CD4-positive, alpha-beta T cell treated with Interleukin-15 for 4 hours (primary cell): ENCODE data around the gene CTSZ.

ENCODE experiments used
- DNase-seq: peaks from one replicate; pipeline ENCODE4 v3.0.0-alpha.2; 2020; ENCODE audit warnings: low spot score

Gene CTSZ

DNA sequence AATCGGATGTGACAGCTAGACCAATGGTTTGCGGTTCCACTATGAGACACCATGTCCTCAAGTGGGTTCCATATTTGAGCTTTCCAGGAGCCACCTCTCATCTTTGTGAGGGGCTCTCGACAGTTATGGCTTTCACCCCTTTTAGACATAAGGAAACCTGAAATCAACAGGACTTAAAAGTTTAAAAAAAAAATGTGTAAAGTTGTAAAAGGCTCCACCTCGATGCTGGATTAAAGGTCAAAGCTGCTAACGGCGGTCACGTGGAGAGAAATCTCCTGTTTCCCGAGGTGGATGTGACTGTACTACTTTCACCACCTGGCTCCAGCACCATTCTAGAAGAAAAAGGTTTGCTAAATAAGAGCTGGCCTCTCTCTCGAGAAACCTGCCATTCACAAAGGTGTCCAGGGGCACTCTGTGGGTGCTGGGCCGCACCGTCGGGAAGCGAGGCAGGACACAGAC, 24.5 kb upstream of the CTSZ start:
- DNase-seq = peak; percentile 48

DNA sequence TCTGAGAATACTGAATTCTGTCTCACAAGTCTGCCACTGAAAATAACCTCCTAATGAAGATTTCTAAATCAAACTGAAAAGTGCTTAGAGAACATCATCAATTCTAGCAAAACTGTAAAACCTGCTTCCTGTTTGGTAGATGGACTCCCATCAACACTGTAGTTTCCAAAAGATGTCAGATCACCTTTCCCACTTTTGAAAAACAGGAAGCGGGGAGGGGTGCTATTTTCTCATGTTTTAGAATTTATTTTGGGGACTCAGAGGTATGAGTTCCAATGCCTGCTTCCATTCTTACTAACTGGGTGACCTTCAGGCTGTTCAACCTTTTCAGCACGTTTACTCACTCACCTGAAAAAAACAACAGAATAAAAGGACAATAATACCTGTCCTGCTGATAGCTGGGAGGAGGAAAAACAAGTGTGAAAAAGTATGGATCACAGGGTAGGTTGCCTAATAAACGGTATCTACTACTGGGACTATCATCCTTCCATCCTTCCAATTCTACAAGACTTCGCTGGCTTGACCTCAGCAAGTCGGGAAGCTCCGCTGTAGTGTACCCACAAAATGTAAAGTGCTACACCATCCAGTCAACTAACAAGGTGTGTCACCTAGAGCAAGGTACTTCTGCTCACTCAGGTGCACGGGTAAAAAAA, 24.0 kb upstream of the CTSZ start:
- DNase-seq = no peak

- DNase-seq = no peak
Measured at GRCh38 chr20:59028812-59029211, 21.8 kb upstream of the CTSZ start.

GRCh38 chr20:59027741-59028320, 20.8 kb upstream of the CTSZ start:
- DNase-seq = no peak

GRCh38 chr20:59026904-59027740, 20.1 kb upstream of the CTSZ start:
- DNase-seq = no peak

- DNase-seq = no peak
Measured at GRCh38 chr20:59025511-59025910, 18.5 kb upstream of the CTSZ start.

DNA sequence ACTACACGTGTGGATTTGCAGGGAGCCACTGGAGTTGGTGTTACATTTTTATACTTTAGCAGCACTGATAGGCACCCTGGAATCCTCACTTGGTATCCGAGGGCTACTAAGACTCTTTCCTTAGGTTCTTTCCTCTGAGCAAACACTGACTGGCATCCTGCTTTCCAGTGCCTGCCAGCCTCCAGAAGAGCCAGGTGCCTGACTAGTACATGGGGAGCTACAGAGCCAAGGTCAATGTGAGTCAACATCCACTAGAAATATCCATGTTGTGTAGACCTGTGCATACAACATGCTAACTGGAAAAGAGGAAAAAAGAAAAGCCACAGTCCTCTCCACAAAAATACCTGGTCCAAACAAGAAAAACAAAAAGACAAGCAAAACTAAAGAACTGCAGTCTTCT, 18.0 kb upstream of the CTSZ start:
- DNase-seq = no peak

DNA sequence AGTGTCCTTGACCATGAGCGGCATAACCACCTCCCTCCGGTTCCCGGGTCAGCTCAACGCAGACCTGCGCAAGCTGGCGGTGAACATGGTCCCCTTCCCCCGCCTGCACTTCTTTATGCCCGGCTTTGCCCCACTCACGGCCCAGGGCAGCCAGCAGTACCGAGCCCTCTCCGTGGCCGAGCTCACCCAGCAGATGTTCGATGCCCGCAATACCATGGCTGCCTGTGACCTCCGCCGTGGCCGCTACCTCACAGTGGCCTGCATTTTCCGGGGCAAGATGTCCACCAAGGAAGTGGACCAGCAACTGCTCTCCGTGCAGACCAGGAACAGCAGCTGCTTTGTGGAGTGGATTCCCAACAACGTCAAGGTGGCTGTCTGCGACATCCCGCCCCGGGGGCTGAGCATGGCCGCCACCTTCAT, 17.1 kb upstream of the CTSZ start:
- no peak for DNase-seq

GRCh38 chr20:59023616-59024015, 16.6 kb upstream of the CTSZ start:
- no peak for DNase-seq

DNA sequence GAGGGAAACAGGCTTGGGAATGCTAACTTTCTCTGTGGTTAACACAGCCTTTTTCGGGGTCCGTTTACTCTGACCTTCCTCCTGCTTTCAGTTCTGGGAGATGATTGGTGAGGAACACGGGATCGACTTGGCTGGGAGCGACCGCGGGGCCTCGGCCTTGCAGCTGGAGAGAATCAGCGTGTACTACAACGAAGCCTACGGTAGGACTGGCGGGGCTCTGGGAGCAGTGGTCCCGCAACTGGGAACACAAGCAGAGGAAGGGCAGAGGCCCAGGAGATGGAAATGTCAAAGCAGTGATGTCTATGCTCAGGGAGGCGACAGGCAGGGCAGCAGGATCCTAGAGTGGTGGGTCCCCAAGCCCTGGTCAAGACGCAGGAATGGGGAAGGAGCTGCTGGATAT, 15.7 kb upstream of the CTSZ start:
- no peak for DNase-seq

DNA sequence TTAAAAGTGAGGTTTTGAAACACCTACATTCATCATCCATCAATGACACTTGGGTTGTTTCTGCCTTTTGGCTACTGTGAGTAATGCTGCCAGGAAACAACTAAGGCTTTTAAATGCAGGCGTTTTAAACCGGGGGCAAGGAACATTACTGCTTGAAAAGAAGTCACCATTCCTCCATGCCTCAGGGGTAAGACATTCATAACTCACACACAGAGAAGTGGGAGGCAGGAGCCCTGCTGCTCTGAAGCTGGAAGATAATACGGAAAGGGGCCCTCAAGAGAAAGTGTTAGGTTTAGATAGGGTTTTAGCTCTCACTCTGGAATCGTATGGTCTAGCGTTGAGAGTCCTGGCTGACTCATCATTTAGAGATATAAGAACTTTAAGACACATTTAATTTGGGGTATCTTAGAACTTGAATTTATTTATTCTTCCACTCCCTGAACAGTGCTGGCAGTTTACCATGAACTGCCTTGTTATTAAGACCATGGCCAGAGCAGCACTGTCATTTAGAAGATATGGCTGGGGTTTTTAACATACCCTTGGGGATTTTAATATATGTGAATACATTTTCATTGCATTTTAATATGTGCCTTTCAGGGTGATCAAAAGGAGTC, 14.0 kb upstream of the CTSZ start:
- no peak for DNase-seq

DNA sequence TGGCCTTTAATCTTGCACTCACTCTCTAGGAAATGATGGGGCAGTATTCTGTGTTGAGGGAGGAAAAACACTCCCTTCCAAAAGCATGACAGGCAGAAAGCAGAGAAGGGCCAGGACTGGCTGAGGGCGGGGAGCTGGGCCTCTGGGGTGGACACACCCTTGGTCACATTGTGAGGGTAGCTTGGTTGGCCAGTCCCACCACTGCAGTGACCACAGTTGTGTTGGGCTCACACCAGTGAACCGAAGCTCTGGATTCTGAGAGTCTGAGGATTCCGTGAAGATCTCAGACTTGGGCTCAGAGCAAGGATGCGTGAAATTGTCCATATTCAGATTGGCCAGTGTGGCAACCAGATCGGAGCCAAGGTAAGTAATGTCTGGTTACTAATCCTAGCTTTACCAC, 12.2 kb upstream of the CTSZ start, which contains the start of gene TUBB1:
TSS of gene TUBB1 (plus strand) at position 213 of the 400 bp plus-strand sequence. CDS start at position 307, 94 bp downstream.
- no peak for DNase-seq

DNA sequence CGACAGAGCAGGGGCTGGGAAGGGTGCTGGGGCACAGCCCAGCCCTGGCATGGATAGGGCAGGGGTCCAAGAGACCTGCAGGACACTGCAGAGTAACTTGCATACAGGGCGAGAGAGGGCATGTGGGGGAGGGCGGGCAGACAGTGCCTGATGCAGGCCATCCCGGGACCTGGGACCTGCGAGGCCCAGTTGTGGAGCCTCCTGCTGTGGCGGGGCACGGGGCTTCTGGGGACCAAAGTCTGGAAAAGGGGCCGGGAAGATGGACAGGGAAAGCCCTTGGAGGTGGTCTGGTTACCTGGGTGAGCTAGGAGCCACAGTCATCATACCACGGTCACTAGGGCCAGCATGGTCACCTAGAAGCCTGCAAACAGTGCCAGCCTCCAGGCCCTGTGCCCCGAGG, 11.8 kb upstream of the CTSZ start:
- no peak for DNase-seq

DNA sequence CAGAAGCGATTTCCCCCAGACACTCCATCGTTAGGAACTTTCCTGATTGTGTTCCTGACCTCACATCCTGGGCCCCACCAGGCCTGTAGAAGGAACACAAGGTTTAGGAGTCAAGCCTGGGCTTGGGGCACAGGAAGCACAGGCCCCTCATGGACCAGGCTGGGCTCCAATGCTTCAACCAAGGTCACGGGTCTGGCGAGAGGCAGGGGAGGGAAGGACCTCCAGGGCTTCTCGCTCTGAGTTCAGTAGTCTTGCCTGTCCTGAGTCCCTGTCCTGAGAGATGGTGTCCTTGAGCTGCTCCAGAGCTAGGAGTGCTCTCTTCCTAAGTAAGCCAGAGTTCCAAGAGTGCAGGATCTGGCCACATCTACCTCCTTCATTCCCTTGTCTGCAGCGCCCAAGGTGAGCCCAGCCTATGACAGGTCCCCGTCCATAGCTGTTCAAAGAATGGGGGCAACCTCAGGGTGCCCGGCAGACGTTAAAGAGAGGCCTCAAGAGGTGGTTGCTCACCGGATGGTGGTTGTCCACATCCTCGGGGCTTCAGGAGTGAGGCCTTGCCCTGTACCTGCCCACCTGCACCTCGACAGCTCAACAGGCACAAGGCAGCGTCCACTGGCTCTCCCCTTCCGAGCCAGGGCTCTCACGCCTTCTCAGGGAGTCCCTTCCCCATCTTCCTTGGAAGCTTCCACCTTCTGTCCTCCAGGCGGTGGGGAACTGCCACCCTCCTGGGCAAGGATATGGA, 10.6 kb upstream of the CTSZ start:
- no peak for DNase-seq

- DNase-seq = peak; percentile 27
Measured at GRCh38 chr20:59016795-59017492, 9.9 kb upstream of the CTSZ start.

GRCh38 chr20:59015812-59016711, 9.0 kb upstream of the CTSZ start:
- no peak for DNase-seq

- no peak for DNase-seq
Measured at GRCh38 chr20:59015411-59015810, 8.4 kb upstream of the CTSZ start.

DNA sequence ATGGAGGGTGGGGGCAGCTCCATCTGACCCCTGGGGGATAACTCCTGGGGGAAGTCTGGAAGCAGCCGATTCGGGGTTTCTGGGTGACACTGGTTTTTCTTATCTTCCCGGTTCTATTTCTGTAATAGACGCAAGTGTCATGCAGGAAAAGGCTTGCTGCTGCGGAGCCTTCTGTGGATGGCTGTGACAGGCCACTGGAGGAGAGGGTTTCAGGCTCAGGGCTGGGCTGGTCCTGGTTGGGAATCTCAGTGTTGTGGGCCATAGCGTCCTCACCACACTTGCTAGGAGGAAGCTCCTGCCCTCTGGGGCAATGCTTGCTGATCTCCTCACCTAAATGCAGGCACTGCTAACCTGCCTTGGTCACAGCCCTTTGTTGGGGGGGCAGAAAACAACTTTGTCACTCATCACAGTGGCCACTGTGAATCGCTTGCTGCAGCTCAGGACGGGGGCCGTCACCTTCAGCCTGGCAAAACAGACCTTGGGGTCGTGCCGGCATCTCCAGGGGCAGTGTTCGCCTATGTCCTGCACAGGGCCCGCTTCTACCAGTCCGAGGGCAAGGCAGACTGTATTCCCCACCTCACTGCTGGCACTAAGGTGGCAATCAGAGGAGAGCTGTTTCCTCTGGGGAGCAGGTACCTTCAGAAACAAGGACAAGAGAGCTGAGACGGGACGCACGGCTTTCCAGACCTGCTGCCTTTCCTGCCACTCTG, 7.8 kb upstream of the CTSZ start:
- no peak for DNase-seq

DNA sequence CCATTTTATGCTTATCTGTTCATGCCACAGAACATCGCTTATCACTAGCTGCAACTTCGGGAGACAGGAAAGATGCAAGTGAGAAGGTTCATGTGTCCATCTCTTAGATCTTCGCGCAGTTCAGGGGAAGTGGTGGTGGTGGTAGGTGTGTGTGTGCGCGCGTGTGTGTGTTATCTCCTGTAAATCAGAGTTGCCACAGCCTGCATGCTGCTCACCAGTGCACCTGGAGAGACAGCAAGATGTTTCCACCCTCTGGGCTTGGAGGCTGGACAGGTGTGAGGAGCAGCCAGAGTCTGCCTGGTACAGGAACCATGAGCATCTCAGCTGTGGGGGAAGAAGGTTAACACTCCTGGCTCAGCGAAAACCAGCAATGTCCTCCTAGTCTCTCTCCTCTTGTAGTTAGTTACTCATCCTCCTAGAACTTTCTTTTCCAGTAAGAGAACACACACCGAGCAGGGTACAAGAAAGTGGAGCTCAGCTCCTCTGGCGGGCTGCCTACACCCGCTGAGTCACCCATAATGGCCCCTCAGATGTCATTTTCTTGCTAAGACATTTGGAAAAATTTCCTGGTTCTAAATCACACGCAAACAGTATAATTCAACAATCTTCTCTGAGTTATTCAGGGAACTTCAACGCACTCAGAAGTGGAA, 7.0 kb upstream of the CTSZ start:
- DNase-seq = peak; percentile 21
